ENCODE data around the gene SDHA. TPM values are rescaled to one million over a fixed set of nuclear protein-coding genes. Genes with fewer than 3 reads are reported as not detected.
A peak's percentile ranks its signal among the peaks of the same experiment; 100 is the strongest.
"Not testable (repeated sequence)": the region's sequence is repeated elsewhere in the genome, so short reads cannot be mapped to it uniquely, and the experiment has no call there.

SDHA gene
- 341 and 368 TPM in 2 replicates for total RNA-seq (2011; cell fraction: chromatin; rRNA removed; ENCODE audit: low replicate concordance)
- 192 and 207 TPM in 2 replicates for total RNA-seq (2011; cell fraction: nucleolus; rRNA removed)
- 270 and 283 TPM in 2 replicates for total RNA-seq (2011; cell fraction: nucleoplasm; rRNA removed)
- total RNA-seq (2014; rRNA removed), result 103 and 146 TPM in 2 replicates
- total RNA-seq (2014; rRNA removed; fragmentation: Illumina TruSeq; extraction: Trizol), result 130 TPM in 2 replicates
- total RNA-seq (2015; rRNA removed; fragmentation: Illumina TruSeq; extraction: Trizol), result 113 and 115 TPM in 2 replicates
- total RNA-seq (2021), result 185 and 191 TPM in 2 replicates
- polyA plus RNA-seq (2011; rRNA removed), result 130 and 203 TPM in 2 replicates
- 161 and 178 TPM in 2 replicates for polyA plus RNA-seq (2011; cell fraction: cytosol; rRNA removed)
- 237 and 251 TPM in 2 replicates for polyA plus RNA-seq (2011; cell fraction: nucleus; rRNA removed)
- 132 and 206 TPM in 2 replicates for polyA plus RNA-seq (2012)
- polyA plus RNA-seq (2014; fragmentation: Illumina TruSeq; extraction: Trizol), result 146 and 152 TPM in 2 replicates
- polyA plus RNA-seq (2014; fragmentation: Nextera tagmentation; extraction: Ambion mirVana), result 100 to 1,000 TPM in 1 of 2 experiments, 10 to 100 TPM in 1; 82.9 to 136 TPM
- polyA plus RNA-seq (2014; rRNA removed), result 112 and 118 TPM in 2 replicates
- 238 and 274 TPM in 2 replicates for polyA minus RNA-seq (2011; rRNA and poly(A)+ RNA removed)
- 120 and 160 TPM in 2 replicates for polyA minus RNA-seq (2011; cell fraction: cytosol; rRNA and poly(A)+ RNA removed)
- polyA minus RNA-seq (2011; cell fraction: nucleus; rRNA and poly(A)+ RNA removed), result 141 and 182 TPM in 2 replicates
- percentile 90 among the genes with signal in this experiment for Bru-seq, nascent RNA
- percentile 91 among the genes with signal in this experiment for BruChase-seq, experiment 1, labeled RNA remaining after a 2-hour chase
- percentile 90 among the genes with signal in this experiment for BruChase-seq, experiment 2, labeled RNA remaining after a 6-hour chase
- long read RNA-seq, experiment 1, transcript SDHA-201 (15 exons, 2,390 nt), result major isoform, 724 of 1,029 reads
- long read RNA-seq, experiment 1, transcript SDHA-213 (14 exons, 2,148 nt), result minor isoform, 12 of 1,029 reads
- long read RNA-seq, experiment 1, transcript SDHA-216 (10 exons, 2,209 nt), result minor isoform, 5 of 1,029 reads
- long read RNA-seq, experiment 1, transcript SDHA-204 (13 exons, 2,067 nt), result minor isoform, 43 of 1,029 reads
- long read RNA-seq, experiment 1, partial matches to known transcripts, result 172 of 1,029 reads
- long read RNA-seq, experiment 1, other reads (novel, unspliced or antisense), result 69 of 1,029 reads
- long read RNA-seq, experiment 2, transcript SDHA-201 (15 exons, 2,390 nt), result major isoform, 93 of 207 reads
- long read RNA-seq, experiment 2, partial matches to known transcripts, result 55 of 207 reads
- long read RNA-seq, experiment 2, other reads (novel, unspliced or antisense), result 52 of 207 reads
- long read RNA-seq, experiment 3, transcript SDHA-204 (13 exons, 2,067 nt), result minor isoform, 13 of 256 reads
- long read RNA-seq, experiment 3, transcript SDHA-201 (15 exons, 2,390 nt), result major isoform, 205 of 256 reads
- long read RNA-seq, experiment 3, partial matches to known transcripts, result 21 of 256 reads
- long read RNA-seq, experiment 3, other reads (novel, unspliced or antisense), result 17 of 256 reads

GRCh38 chr5:217494-218456 is at the start of gene SDHA, which contains the start of gene CCDC127:
Gene SDHA (plus strand): TSS chr5:218320. CDS start chr5:218356, 36 bp downstream.
Gene CCDC127 (minus strand): TSS chr5:218153. CDS start chr5:216849, 1,304 bp downstream.
- WGBS (ENCODE audit: insufficient coverage, low coverage, missing lambda C conversion rate), result under 1% methylated on average over 71 of the region's 75 CpGs
- H3K9me1 ChIP-seq (ENCODE audit: control insufficient read depth, insufficient read depth, low read length); H3K9me3 ChIP-seq (replicated peaks; ENCODE audit: control insufficient read depth, insufficient read depth, low read depth, low read length); intact Hi-C loops (cut with micrococcal nuclease); H3K27me3 ChIP-seq (ENCODE audit: control insufficient read depth in 2 of 2, insufficient read depth in 2 of 2, low read length in 2 of 2); CTCF ChIA-PET (ENCODE audit: low intra/inter-chr PET ratio): not testable (repeated sequence)
- peak within 1 kb of the TSS; percentile 99 for H3K4me3 ChIP-seq
- H4K20me1 ChIP-seq (replicated peaks; ENCODE audit: control insufficient read depth, insufficient read depth, low read length), result peaks cover 22% of the 10 kb centered on the region
- TSS peak; percentile 66 for BruUV-seq (replicated peaks)
- ATAC-seq (peak; percentile 90), DNase-seq (ENCODE audit: extremely low read depth in 1 of 4, low spot score in 3 of 4) (peak; percentile 98 to 100 (median 100)), FAIRE-seq (peak; percentile 82)
- peak within 1 kb of the TSS; percentile 97 to 99 for H3K9ac ChIP-seq (ENCODE audit: insufficient read depth in 1 of 2, low read depth in 2 of 2, low read length in 2 of 2)
- peaks cover 11% of the 10 kb centered on the region in 2 experiments; a peak in 4 of 5 replicates for H3K4me1 ChIP-seq (replicated peaks in 1 of 2; ENCODE audit: control insufficient read depth in 2 of 2, insufficient read depth in 2 of 2, low read length in 2 of 2)
- POLR2A ChIA-PET, result interaction anchor here (0.6 to 2.1 kb wide), 4 partner anchors 10 to 963 kb away, joined by 3 to 7 read pairs (median 6); no protein-coding TSS in a partner anchor
- H3K79me2 ChIP-seq (ENCODE audit: control insufficient read depth, insufficient read depth, low read length), result peaks cover 60% of the 10 kb centered on the region
- peaks cover 27% of the 10 kb centered on the region; the same call in 1 of the 3 replicates for H3K36me3 ChIP-seq (ENCODE audit: control insufficient read depth, insufficient read depth, low read length)
- H2AFZ ChIP-seq (ENCODE audit: low read depth, low read length), result peak within 1 kb of the TSS; percentile 95
- peak within 1 kb of the TSS; percentile 93 for H3K27ac ChIP-seq (ENCODE audit: extremely low read depth, low read depth, low read length)
- in situ Hi-C loops (cut with MboI), result loop anchor here (5.0 kb wide), 1 partner anchor 1380 kb away; no protein-coding TSS in a partner anchor
- peak within 1 kb of the TSS; percentile 92 for H3K4me2 ChIP-seq (ENCODE audit: insufficient read depth, low read length)
- TF ChIP-seq MGA (IDR thresholded peaks at IDR 0.05), result peak; percentile 26; the same call in 1 of the 2 replicates

Measured in K562 (cell line).